IPS DF 4.7 (cell line): Measurements from ENCODE around the gene CRYGN.

ENCODE experiments used
- DNase-seq: peaks from one replicate; pipeline ENCODE4 v3.0.0-alpha.2; 2013; ENCODE audit warnings: low spot score; ENCODE audit errors: extremely low read depth

Gene CRYGN

DNA sequence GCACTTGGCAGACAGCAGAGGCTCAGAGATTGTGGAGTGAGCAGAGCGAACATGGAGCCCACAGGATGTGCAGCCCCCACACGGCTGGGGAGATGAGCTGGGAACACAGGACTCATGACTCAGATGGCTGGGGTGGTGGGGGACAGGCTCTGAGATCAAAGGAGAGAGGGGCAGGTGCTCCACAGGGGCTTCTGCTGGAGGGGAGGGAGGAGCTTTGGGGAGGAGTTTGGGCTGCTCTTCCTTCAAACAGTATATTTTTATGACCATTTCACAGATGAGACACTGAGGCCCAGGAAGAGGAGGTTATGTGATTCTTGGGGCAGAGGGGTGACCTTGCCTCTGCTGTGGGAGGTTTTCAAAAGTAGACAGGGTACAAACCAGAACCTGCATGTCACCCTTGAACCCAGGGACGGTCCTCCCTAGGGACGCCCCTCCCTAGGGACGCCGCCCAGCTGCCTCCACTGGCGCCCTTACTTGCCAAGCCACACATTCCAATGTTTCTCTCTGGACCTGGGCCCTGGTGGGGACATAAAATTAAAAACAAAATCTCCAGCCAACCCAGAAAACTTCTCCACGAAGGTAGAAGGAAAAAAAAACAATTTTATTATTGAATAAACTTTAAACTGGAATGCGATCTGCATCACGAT is 981 bp upstream of the CRYGN start:
- no peak for DNase-seq

GRCh38 chr7:151438864-151439601 is 908 bp downstream of the CRYGN start:
- no peak for DNase-seq

DNA sequence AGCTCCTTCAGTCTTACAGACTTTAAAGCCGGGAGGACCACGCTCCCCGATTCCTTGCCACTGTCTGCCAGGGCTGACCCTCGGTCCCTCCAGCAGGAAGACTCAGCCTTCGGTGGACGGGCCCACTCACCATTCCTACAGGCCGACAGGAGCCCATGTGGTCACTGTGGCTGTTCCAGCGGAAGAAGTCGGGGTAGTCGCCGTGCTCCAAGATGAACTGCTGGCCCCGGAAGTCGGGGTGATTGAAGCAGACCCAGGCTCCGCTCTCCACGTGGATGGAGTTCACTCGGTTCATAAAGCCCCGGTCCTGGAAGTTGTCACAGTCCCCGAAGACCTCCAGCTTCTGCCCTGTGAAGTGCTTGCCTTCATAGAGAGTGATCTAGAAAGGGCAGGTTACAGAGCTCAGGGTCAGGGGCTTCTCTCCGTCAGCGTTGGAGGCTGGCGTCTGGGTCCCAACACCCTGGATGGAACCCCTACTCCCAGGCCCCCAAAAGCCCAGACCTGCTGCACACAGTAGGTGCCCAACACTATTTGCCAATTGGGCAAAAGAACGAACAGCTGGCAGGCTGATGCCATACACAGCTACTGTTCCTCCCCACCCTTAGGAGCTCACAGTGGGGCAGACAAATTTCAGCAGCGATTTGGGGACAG is 1.9 kb downstream of the CRYGN start:
- DNase-seq = no peak

GRCh38 chr7:151437159-151437553 is 2.8 kb downstream of the CRYGN start:
- no peak for DNase-seq

- DNase-seq = no peak
Observed at GRCh38 chr7:151436446-151437158, 3.3 kb downstream of the CRYGN start.

GRCh38 chr7:151435971-151436370 is 4.0 kb downstream of the CRYGN start:
- no peak for DNase-seq

- no peak for DNase-seq
Observed at GRCh38 chr7:151435103-151435916, 4.6 kb downstream of the CRYGN start.

DNA sequence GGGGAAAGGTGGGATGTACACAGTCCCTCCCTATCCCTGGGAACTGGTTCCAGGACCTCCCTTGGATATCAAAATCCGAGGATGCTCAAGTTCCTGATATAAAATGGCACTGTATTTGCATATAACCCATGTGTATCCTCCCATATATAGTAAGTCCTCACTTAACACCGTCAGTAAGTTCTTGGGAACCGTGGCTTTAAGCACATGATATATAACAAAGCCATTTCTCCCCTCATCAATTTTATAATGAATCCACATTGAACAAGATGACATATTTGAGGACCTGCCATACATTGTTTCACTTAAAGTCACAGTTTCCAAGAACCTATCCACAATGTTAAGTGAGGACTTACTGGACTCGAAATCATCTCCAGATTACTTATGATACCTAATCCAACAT is 5.4 kb downstream of the CRYGN start:
- no peak for DNase-seq

DNA sequence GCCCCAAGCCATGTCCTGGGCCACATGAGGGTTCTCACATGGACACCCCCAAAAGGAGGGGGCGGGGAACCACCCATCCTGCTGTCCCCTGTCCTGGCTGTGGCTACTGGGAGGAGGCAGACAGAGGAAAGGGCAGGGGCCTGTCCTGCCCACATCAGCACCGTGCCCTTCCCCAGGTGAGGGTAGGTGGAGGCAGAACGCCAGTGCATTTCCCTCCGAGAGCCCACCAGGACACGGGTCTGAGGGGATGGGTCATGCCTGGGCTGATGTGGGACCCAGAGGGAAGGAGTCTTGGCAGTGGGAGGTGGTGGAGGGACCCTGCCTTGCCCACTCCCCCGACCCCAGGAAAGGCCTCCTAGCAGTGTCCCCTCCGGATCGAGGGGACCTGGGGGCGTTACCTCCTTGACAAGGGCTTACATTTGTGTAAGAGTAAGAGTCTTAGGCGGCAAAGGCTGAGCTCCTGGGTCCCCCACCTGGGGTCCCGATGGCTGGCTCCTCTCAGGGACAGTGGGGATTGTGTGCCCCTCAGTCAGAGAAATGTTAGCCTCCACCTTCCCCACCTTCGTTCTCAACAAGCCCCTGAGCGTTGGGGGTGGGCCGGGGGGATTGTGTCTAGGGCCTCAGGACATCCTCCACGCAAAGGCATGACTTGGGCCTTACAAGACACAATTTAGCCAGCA is 6.1 kb downstream of the CRYGN start:
- DNase-seq = no peak

- DNase-seq = no peak
Observed at GRCh38 chr7:151432658-151433521, 7.1 kb downstream of the CRYGN start.

GRCh38 chr7:151431768-151432311 is 8.1 kb downstream of the CRYGN start:
- DNase-seq = no peak

DNA sequence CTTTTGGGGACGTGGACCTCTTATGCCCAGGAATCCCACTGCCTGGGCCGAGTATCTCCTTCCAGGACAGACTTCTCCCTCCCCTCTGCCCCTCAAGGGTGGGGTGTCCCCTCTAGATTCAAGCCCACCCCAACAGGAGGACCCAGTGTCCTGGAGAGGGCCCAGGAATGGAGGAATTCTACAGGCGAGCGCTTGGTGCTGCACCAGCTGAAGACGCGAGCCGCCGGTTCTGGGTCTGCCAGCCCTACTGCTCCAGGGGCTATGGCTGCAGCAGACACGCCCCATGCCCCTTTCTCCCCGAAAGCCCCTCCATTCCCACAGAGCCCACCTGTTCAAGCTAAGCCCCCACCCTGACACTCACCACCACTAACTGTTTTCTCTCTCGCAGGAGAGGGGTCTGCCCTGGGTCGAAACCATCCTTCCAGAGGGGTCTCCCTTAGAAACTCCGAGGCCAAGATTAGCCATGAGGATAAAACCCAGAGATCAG is 8.6 kb downstream of the CRYGN start:
- DNase-seq = no peak

- no peak for DNase-seq
Observed at GRCh38 chr7:151430391-151431205, 9.3 kb downstream of the CRYGN start.

GRCh38 chr7:151429560-151430331 is 10.2 kb downstream of the CRYGN start:
- no peak for DNase-seq

- no peak for DNase-seq
Observed at GRCh38 chr7:151429237-151429559, 10.7 kb downstream of the CRYGN start.

GRCh38 chr7:151428378-151429236 is 11.3 kb downstream of the CRYGN start:
- DNase-seq = no peak
